HG02852 (cell line): ENCODE results near the gene GMDS.

Source experiments
- ATAC-seq: cut with Tn5 transposase; IDR thresholded peaks from one replicate; pipeline ENCODE4 v1.9.1; 2021; ENCODE audit warnings: mild to moderate bottlenecking, moderate library complexity; ENCODE audit not compliant: unreplicated experiment

GMDS gene

DNA sequence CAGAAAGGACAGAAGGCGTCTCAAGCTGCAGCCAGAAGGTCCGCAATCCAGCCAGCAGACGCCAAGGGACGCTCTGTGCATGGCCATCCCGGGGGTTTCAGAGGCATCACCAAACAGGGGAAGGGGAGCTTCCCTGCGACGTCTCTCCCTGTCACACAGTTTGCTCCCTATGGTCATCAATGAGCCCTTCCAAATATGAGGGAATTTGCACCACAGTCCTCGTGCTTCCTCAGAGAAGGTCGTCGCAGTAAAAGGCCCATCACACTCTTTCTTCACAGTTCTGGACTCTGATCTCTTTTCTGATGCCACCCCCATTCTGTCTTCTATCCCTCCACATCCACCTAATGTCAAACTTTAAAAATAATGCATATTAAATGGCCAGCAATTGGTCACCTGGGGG lies 645.9 kb downstream of the GMDS start:
- ATAC-seq = no peak

DNA sequence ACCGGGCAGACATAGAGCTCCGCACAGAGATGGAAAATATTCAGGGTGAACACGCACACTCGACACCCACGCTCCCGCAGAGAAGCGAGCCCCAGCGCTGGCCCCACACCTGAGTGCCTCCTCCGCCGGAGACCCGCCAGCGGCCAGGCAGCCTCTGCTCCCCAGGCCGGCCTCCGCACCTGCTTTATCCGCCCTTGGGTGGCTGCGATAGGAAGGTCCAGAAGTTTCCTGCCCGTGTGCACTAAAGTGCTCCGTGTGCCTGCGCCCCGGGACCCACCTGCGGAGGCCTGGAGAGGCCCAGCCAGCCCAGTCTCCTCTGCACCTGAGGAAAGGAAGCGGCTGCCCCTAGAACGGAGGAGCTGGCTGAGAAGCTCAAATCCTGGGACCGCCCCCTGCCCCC lies 646.5 kb downstream of the GMDS start:
- no peak for ATAC-seq

DNA sequence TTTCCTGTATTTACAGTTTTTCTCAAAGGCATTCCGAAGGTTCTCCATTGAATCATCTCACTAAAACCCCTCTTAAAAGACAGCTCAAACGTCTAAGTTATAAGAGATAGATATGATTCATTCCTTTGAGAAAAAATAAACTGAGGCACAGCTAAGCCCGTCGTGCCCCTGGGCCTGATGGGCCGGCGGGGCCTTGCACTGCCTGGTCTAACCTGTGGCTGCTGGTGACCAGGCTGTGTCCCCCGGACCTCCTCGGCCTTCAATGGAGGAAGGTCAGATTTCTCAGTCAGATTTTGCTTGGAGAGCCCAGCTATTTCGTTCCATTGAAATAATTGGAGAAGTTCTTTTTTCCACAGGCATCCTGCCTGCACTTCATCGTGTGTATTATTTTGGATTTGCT lies 647.0 kb downstream of the GMDS start:
- no peak for ATAC-seq

DNA sequence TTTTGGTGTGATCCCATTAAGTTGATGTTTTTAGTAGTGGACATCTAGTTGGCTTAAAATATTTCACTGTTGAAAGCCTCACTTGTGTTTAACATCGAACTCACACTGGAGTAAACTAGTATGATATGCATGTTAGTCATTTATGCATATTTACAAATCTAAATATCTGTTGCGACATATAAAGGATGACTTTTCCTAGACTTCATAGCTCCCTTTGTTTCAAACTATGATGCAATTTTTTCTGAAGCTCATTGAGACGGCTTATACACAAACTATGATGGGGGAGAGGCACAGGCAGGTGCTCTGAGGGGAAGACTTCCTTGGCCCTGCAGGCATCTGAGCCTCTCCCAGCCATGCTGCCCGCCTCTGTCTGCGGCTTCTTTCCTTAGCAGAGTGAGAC lies 647.5 kb downstream of the GMDS start:
- ATAC-seq = no peak

DNA sequence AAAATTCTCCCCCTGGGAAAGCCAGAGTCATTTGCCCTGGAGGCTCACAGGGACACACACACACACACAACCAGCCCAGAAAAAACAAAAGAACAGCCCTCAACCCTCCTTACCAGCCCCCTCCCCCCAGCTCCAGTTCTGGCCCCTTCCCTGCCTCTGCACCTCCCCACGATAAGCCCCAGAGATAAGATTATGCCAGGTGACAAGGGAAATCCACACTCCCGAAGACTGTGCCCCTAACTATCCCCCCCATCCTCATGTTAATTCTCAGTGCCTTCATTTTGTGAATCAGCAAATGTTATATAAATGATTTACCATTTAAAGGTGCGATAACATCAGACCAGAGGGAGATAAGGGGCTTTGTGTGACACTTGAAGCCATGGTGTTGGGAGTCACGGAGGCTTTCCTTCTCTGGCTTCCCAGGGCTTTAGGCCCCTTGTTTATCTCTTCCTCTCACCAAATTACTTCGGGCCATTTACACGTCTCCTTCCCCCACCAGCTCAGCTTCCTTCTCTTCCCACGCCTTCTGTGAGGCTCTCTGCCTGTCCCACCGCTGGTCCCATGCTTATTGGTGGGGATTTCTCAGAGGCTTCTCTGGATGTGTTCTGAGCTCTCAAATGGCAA lies 648.2 kb downstream of the GMDS start:
- no peak for ATAC-seq

DNA sequence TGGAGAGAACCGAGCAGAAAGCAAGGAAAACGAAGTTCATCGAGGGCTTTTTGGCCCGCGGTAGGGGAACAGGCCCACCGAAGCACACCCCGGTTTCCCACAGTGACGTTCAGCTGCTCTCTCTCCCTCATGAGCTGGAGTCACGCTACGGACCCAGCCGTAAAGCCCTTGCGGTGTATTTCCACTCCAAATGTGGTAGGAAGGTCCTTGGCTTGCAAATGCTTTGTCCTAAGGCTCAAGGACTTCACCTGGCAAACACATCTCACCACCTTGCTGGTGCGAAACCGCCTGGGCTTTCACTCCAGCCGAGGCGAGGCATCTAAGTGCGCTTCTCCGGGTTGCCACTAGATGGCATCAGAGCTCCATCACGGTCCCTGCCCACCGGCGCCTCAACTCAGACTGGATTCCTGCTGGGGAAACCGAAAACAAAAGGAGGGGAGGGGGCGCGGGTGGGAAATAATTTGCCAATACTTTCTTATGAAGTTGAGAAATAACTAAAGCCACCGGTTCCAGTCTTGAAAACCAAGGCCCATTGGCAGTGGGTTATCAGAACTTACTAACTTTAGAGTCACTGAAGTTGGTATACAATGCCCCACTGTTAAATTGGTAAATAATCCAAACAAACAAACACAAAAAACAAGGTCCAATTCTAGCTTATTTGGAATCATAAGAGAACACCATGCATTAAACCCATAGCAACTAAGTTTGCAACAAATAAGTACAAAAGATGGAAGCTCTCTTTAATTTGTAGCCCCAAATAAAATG lies 649.1 kb downstream of the GMDS start:
- peak; percentile 66 for ATAC-seq

DNA sequence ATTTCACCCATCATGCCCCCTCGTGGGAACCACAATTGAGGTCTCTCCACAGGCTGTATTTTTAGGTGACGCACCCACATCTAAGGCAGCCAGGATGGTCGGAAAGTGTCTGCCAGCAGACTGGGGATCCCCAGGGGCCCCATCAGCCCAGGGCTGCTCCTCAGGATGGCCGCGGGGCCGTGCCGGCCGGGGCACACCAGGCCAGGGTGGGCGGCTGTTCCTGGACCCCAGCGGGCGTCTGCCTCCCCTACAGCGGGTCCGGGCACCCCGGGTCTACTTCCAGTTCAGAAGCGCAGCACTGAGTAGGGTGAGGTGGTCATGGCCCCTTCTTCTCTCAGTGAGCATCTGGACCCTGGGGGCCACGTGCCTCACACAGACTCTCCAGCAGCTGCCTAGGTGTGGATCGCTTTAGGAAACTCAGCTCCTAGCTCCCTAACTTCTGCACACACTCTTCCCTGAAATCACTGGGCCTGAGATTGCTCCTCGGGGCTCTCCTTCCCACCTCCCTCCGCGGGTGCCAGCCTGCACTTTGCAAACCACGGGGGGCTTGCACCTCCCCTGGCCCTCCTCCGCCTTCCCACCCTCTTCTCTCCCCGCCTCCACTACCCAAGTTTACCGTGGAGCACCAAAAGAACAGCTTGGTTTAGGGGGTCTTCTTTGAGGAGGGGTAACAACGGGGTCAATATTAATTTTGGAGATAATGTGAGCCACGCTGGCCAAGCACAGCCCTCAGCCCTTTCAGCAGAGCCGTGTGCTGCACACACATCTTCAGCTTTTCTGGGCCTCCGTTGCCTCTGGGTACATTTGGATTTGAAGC lies 649.9 kb downstream of the GMDS start:
- no peak for ATAC-seq

DNA sequence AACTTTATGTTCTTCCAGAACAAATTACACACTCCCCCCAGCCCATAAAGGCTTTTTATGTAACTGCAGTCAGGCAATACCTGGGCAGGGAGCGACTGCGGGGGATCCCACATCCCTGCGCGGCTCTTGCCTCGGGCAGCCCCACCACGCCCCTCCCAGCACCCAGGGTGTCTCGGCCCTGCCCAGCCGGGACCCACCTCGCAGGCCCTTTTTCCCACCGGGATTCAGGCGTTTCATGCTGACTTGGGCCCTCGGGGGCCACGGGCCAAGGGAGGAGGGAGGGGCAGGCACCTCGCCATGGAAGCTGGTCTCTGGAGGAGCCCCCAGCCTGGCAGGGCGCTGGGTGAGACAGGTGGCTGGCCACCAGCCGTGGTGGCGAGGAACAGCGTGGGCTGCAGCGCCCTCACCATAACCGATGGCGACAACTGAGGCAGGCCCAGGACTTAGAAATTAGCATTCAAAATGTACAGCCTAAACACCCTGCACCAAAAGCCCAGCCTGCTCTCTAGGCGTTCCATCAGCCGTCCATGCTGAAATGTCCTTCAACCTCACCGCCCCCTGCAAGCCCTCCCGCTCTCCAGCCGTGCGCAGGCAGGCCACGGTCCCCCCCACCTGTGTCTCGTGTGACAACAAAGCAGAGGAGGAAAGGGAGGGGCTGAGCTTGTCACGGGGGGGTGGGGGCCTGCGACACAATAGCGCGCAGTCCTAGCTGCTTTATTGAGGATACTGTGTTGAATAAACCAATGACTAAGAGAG lies 650.8 kb downstream of the GMDS start:
- ATAC-seq = no peak

DNA sequence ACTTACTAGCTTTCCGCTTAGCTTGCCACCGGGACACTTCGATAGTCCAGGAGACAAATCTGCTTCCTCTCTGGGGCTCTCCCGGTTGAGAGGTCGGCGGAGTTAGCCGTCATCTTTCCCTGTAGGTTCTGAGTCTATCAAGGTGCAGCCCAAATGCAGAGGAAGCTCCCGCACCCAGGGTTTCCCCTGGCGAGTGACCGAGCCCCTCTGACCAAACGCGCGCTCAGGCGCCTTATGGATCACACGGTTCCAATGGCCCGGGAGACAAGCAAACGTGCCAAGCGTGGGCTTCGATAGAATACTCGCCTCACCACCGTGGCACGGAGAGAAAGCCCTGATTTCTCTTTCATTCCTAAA lies 651.5 kb downstream of the GMDS start:
- no peak for ATAC-seq

DNA sequence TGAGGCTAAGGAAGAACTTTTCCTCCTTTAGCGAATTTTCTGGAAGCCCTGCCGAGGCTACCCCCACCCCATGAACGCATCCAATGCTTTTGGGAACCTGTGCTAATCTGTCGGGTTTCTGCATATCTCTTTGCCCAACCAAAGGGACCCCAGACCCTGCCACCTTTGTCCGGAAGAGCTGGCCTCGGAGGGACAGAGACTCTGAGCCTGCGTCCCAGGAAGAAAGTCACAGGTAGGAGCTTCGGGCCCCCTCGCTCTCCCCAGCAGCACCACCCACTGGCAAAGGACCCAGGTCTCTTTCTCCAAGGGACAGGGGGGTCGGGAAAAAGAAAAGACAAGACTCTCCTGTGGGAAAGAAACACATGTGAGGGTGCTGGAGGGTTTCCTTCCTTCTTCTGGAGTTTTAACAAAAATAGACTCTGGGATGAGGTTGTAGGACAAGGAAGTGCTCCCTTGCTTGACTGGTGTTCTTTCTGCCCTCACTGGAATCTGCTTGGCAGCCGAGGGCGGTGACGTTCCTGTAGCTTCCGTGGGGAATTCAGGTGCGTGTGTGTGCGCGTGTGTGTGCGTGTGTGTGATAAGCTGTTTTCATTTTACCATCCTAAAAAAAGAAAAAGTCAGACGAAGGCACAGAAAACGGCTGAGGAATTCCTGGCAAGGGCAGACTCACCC lies 652.0 kb downstream of the GMDS start:
- ATAC-seq = no peak

DNA sequence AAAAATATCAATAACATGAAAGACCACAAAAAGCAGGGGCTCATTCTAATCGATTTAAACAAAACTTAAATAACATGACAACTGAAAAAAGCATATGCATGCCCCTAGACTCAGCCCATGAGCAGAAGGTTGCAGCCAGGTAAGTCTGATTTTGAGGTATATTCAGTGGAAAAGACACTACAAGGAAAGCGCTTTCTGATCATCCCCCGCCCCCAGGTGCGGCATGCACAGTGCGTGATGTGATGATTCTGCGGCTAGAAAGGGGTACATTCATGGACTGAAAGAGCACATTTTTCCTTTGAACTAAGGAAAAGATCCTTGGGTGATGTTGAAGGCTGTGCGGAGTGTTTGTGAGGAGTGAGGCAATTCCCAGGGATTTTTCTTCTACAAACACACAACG lies 652.6 kb downstream of the GMDS start:
- no peak for ATAC-seq

DNA sequence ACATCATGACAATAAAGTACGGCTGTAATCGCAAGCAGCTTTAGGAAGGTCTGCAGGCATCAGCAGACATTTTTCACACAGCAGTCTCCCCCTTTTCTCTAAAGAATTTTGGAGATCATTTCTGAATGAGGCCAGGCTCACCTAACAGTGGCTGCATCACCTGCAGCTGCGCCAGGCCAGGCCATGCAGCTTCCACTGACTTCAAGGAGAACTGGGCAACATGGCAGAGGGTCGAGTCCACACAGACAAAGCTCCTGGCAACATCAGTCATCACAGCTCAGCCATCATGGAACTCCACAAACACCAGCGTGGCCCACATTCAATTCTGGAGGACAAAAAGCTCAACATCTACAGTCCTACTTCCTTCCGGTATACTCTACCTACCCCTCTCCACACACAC lies 653.5 kb downstream of the GMDS start:
- ATAC-seq = no peak

DNA sequence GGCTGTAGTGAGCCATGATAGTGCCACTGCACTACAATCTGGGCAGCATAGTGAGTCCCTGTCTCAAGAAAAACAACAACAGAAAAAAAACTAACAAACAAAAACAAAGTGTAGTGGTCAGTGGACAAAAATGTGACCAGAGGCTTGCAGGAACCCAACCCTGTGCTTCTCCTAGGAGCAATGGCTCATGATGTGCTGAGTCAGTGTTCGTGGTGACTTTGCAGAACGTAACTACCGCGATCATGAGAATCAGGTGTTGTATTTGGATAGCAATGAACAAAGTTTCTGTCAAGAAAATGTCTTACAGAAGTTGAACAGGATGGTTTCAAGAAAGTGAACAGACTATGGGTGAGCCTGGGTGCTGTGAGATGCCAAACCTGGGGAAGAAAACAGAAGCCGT lies 654.2 kb downstream of the GMDS start:
- no peak for ATAC-seq

DNA sequence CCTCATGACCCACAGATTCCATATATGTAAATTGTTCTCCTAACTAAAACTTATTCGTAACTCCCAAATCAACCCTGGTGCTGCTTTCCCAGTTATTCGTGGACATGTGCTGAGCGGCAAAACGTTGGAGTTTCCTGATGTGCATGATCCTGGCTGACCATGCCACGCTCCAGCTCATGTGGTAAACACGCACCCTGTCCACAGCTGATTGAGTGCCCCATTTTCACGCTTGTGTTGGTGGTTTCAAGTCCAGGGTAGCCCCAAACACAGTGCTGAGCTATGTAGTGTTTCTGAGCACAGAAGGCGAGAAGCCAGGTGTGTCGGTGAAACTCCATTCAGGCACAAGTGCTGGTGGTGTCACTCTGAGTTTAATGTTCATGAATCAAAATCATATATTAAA lies 654.8 kb downstream of the GMDS start:
- no peak for ATAC-seq

DNA sequence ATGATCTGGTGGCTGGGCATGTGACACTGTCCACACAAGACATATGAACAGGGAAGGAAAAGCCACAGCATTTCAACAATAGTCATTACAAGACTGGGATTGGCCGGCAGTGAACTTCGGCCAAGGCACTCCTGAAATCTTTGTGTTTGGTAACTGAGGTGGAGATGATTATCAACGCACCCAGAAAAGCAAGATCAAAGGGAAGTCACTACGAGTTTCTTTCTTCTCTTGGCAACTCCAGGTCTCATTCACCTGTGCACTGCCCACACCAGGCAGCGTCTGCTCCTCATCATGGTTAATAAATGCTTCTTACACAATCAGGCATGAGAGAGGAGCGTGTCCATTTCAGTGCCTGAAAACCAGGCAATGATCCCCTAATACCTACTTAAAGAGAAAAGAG lies 656.2 kb downstream of the GMDS start:
- ATAC-seq = no peak

DNA sequence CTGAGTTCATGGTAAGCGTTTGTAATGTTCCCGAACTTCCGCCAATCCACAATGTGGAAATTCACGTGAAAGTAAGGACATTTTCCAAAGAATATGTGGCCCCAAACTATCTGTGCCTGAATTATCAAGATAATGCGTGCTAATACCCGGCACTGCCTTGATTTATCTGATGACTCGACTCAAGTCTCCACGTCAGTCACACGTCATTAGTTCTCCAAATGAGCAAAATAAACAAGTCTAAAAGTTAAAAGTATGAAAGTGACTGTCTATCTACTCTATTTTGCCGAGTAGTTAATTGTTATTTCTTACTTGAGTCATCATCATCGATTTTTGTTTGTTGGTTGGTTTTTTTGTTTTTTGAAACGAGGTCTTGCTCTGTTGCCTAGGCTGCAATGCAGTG lies 657.4 kb downstream of the GMDS start:
- ATAC-seq = no peak

DNA sequence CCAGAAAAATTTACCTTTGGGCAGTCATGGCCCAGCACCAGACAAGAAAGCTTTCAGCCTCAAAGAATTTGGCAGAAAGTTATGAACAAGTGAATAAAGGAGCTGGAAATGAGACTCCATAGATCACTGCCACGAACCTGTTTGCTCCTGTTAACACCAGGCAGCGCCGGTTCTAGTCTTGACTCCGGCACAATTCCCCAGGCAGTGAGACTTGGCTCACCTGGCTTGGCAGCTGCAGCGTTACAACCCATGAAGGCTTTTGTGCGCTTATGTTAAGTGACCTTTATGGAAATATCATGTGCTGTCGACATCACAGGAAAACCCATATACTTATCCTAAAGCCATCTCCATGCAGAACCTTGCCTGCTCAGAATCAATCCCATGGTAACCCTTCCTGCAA lies 657.9 kb downstream of the GMDS start:
- no peak for ATAC-seq

DNA sequence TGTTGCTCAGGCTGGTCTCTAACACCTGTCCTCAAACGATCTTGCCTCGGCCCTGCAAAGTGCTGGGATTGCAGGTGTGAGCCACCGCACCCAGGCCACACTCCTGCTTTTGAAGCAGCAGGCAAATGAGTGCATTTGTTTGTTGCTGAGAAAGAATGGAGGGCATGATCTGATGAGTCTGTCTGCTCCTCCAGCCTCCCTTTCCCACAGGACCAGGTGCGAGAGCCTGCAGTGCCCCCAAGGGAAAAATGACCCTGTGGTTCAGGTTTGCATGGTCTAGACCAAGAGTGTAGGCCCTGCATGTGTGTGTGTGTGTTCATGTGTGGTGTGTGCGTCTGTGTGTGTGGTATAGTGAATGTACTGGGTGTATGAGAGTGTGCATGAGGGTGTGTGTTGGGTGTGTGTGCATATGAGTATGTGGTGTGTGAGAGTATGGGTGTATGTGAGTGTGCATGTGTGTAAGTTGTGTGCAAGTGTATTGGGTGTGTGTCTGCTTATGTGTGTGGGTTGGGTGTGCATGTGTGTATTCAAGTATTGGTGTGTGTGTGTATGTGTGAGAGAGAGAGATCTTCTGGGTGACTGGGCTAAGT lies 658.4 kb downstream of the GMDS start:
- no peak for ATAC-seq

DNA sequence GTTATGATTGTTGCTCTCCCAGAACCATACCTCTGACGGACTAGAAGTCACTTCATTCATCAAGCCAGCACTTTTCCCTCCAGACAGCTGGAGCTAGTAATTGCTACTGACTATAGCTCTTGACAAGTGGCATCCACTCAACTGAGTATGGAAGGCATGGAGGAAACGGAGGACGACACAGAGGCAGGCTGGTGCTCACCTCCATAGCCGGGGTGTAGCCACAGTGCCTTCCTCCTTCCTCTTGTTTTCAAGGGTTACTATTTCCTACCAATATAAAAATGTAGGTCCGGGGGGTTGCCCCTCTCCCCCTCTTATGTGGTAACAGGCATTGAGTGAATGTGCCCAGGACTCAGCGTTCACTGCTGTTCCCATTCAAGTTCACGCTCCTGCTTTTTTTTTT lies 659.1 kb downstream of the GMDS start:
- no peak for ATAC-seq

DNA sequence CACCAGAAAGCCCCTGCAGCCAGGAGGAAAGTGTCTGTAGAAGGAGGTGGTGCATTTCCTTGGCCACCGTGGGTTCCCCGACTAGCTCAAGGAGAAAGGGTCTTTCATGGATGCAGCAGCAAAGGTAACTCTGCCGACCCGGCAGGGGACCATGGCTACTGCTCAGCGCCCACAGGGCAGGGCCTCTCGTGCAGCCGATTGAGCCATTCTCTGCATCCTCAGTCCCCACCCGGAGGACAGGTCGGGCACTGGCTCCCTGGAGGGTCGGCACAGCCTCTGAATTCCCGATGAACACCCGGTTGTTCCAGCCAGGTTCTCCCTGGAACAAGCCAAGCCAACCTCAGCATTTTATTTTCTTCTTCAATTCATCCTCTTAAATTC lies 659.7 kb downstream of the GMDS start:
- ATAC-seq = no peak
